Middle frontal gyrus (tissue), 1 donor: Measurements from ENCODE around the gene SUMO4.
"Not testable (repeated sequence)": the region's sequence is repeated elsewhere in the genome, so short reads cannot be mapped to it uniquely, and the experiment has no call there.

Experiments used
- DNase-seq: peaks from one replicate; pipeline ENCODE4 v3.0.0-alpha.2; 2015; ENCODE audit warnings: low spot score; ENCODE audit errors: extremely low spot score

SUMO4 gene

GRCh38 chr6:149431905-149432775 lies 32.1 kb downstream of the SUMO4 start:
- DNase-seq: peak; percentile 85

GRCh38 chr6:149433405-149433804 lies 33.3 kb downstream of the SUMO4 start:
- DNase-seq: no peak

GRCh38 chr6:149433881-149434280 lies 33.8 kb downstream of the SUMO4 start:
- no peak for DNase-seq

- no peak for DNase-seq
Measured at GRCh38 chr6:149435919-149436586, 36.0 kb downstream of the SUMO4 start.

- DNase-seq: no peak
Measured at GRCh38 chr6:149436647-149437046, 36.6 kb downstream of the SUMO4 start.

- no peak for DNase-seq
Measured at GRCh38 chr6:149437212-149437611, 37.1 kb downstream of the SUMO4 start.

GRCh38 chr6:149438855-149439254 lies 38.8 kb downstream of the SUMO4 start:
- no peak for DNase-seq

GRCh38 chr6:149439626-149440025 lies 39.6 kb downstream of the SUMO4 start:
- no peak for DNase-seq

- no peak for DNase-seq
Measured at GRCh38 chr6:149440735-149441671, 40.9 kb downstream of the SUMO4 start.

GRCh38 chr6:149441740-149442139 lies 41.7 kb downstream of the SUMO4 start:
- no peak for DNase-seq

- DNase-seq: no peak
Measured at GRCh38 chr6:149443411-149444181, 43.5 kb downstream of the SUMO4 start.

GRCh38 chr6:149444360-149445094 lies 44.5 kb downstream of the SUMO4 start:
- not testable (repeated sequence) for DNase-seq

GRCh38 chr6:149445095-149445466 lies 45.0 kb downstream of the SUMO4 start:
- no peak for DNase-seq

GRCh38 chr6:149445573-149445972 lies 45.5 kb downstream of the SUMO4 start:
- no peak for DNase-seq

GRCh38 chr6:149446791-149447376 lies 46.8 kb downstream of the SUMO4 start:
- DNase-seq: no peak

GRCh38 chr6:149448821-149449453 lies 48.9 kb downstream of the SUMO4 start:
- DNase-seq: no peak

- no peak for DNase-seq
Measured at GRCh38 chr6:149449831-149450678, 50.0 kb downstream of the SUMO4 start.
